Measurements from ENCODE around the gene PGRMC2.
A peak's percentile ranks its signal among the peaks of the same experiment; 100 is the strongest.
"Not testable (repeated sequence)": the region's sequence is repeated elsewhere in the genome, so short reads cannot be mapped to it uniquely, and the experiment has no call there.

The PGRMC2 gene

DNA sequence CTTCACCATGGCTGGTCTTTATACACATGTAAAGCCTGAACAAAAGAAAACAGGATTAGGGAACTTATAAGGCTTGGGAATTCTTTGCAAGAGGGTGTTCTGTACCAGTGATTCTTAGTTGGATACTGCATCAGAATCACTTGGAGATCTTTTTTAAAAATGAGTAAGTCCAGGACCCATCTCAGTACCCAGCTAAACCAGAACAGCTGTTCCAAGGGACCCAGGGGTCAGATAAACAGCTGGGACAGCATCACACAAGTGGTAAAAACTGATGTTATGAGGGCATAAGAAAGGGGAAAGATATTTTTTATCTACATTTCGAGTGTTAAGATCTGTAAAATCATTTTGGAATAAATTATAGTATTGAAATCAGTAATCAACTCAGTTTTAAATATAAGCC, 16.1 kb downstream of the PGRMC2 start:
- TF ChIP-seq ZFX (IDR thresholded peaks at IDR 0.05; ENCODE audit: borderline replicate concordance) (no peak), CTCF (IDR thresholded peaks at IDR 0.05) (no peak)
- H3K27ac ChIP-seq = no peak overlapping the region

GRCh38 chr4:128268970-128269369, 18.6 kb downstream of the PGRMC2 start:
- H3K27ac ChIP-seq = no peak overlapping the region

GRCh38 chr4:128267745-128268144, 19.9 kb downstream of the PGRMC2 start:
- peak overlapping the region; percentile 54 for H3K27ac ChIP-seq
- no peak for TF ChIP-seq CTCF (IDR thresholded peaks at IDR 0.05)
- no peak for TF ChIP-seq ZFX (IDR thresholded peaks at IDR 0.05; ENCODE audit: borderline replicate concordance)

More at GRCh38 chr4:128268970-128269369, 18.6 kb downstream of the PGRMC2 start:
- TF ChIP-seq CTCF (IDR thresholded peaks at IDR 0.05) (no peak), ZFX (IDR thresholded peaks at IDR 0.05; ENCODE audit: borderline replicate concordance) (no peak)

- H3K27ac ChIP-seq = peak overlapping the region; percentile 54
Measured at GRCh38 chr4:128267171-128267570, 20.4 kb downstream of the PGRMC2 start.

DNA sequence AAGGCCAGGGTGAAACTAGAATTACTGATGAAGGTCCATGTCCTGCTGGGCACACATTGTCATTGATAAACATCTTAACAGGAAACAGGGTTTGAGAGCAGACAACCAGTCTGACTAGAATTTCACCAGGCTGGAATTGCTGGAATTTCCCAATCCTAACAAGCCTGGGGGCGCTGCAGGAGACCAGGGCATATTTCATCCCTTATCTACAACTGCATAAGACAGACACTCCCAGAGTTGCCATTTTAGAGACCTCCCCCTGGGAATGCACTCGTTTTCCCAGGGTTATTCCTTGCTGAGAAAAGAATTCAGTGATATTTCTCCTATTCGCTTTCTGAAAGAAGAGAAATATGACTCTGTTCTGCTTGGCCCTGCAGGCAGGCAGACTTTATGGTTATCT, 22.1 kb downstream of the PGRMC2 start:
- H3K27ac ChIP-seq = not testable (repeated sequence)

- not testable (repeated sequence) for H3K27ac ChIP-seq
Measured at GRCh38 chr4:128259889-128260288, 27.7 kb downstream of the PGRMC2 start.

GRCh38 chr4:128258166-128258565, 29.4 kb downstream of the PGRMC2 start:
- not testable (repeated sequence) for H3K27ac ChIP-seq

- no peak overlapping the region for H3K27ac ChIP-seq
- no peak for TF ChIP-seq ZFX (IDR thresholded peaks at IDR 0.05; ENCODE audit: borderline replicate concordance)
- no peak for TF ChIP-seq CTCF (IDR thresholded peaks at IDR 0.05)
Measured at GRCh38 chr4:128256539-128256938, 31.1 kb downstream of the PGRMC2 start.

GRCh38 chr4:128255906-128256305, 31.7 kb downstream of the PGRMC2 start:
- no peak for TF ChIP-seq CTCF (IDR thresholded peaks at IDR 0.05)
- no peak for TF ChIP-seq ZFX (IDR thresholded peaks at IDR 0.05; ENCODE audit: borderline replicate concordance)
- no peak overlapping the region for H3K27ac ChIP-seq
